NCI-H2227 treated with DMSO at 0.1 percent for 48 hours (cell line): ENCODE data around the gene BTBD6.

Experiments
- DNase-seq: peaks from one replicate; lab custom pipeline; 2025; lab: John Stamatoyannopoulos, UW

The BTBD6 gene

DNA sequence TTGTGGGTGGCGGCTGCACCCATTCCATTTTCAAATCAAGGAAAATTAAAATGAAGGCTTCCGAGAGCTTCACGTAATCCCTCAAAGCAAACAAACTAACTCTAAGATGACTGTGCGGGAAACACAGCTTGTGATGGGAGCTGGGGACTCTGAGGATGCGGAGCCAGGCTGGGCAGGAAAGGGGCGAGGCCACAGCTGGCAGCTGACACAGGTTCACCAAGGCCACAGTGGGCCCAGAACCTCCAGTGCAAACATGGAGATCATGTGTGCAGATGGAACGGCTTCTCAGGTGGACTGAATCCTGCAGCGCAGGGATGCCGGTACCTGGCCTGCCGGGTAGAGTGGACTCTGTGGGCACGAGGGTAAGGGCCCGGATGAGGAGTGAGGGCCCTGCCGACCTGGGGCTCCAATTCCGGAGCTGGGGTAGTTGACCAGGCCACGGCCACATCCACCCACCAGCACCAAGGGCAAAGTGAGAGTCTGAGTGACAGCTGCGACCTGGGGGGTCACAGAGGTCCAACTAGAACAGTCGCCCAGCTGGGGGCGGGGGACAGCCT is 19.2 kb upstream of the BTBD6 start:
- no peak for DNase-seq

DNA sequence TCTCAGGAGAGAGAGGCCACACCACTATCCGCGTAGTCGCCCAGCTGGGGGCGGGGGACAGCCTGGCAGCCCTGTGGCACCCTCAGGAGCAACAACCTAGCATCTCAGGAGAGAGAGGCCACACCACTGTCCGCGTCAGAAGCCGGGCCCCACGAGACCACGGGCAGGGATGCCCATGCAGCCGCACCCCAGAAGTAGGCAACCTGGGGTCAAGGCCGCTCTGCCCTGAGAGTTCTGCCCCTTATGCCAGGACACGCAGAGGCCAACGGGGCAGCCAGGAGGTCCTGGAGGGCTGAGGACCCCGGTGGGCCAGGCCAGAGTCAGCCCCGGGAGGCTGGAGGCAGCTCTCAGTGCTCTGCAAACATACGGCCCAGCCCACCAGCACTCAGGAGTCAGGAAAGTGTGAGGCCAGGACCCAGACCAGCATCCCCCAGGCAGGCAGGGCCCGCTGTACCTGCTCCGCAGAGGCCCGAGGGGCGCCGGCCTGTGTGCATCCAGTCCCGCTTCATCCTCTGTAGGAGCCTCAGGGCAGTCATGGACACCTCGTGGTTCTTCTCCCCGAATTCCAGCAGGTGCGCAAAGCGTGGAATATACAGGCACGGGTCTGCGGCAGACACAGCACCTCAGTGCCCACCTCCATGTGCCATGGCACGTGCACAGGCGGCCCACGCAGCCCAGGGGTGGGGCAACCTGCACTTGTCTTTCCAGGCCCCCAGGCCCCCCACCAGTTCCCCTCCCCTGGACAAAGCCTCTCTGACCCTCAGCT is 7.3 kb upstream of the BTBD6 start:
- no peak for DNase-seq

DNA sequence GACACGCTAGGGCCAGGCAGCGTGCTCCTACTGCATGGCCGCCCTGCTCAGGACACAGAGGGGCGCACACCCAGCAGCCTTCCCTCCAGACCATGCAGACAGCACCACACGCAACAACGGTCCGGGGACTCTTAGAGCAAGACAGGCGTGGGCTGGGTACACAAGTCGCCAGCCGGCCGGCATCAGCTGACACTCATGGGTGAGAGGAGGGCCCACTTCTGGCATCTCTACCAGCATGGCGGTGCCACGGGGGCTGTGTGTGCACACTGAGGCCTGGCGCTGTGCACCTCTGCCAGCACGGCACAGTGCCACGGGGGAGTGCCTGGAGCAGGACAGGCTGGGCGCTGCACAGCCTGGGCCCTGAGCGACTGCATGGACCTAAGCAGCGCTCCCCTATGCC is 6.7 kb upstream of the BTBD6 start:
- DNase-seq: no peak

DNA sequence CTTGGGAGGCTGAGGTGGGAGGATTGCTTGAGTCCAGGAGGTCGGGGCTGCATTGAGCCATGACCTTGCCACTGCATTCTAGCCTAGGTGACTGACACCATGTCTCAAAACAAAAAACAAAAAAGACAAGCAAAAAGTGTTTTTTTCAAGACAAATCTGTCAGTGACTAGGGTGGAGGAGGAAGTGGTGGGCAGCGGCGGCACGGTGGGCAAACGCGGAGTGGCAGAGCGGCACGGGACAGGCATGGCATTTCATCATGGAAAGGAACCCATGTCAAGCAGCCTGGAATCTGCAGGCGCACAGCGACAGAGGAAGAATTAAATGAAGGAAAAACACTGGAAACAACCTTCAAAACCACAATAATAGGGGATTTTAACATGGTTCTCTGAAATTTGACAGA is 4.0 kb upstream of the BTBD6 start:
- no peak for DNase-seq

DNA sequence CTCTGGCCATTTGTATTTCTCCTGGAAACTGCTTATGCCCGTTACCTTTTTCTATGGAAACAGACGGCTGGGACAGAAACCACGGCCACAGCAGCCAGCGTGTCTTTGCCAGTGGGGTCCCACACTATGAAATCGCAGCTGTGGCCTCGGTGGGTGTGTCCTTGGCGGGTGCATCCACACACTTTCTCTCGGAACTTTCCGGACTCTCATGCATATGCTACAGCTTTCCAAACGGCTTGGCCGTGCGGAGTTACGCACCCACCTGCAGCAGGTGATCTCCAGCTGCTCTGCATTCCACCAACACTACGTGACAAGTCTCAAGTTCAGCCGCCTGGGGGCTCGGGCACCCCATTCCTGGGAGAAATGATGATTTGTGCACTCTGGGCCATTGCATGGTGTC is 1.3 kb upstream of the BTBD6 start:
- no peak for DNase-seq

DNA sequence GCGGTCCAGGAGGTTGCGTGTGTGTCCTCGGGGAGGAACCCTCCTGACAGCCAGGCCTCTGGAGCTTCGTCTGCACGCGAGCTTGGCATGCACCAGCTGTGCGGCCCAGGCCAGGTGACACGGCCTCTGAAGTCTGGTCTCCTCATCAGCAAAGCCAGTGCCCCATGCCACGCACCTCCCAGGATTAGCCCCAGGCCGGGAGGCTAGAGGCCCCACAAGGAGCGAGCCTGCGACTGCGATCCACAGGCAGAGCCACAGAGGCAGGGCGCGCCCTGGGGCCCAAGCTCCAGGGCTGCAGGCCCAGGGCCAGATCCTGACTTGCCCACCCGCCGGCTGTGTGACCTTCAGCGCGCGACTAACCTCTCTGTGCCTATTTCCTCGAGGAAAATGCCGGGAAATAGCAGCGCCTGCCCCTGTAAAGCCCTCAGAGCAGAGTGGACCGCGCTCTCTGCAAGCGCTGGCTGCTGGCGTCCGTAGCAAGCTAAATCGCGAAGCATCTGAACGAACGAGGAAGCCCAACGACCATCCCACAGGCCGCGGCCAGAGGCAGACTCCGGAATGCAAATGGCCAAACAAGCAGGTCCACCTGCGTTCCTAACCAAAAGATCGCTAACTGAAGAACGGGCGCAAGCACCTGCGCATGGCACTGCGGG is 492 bp upstream of the BTBD6 start:
- no peak for DNase-seq

DNA sequence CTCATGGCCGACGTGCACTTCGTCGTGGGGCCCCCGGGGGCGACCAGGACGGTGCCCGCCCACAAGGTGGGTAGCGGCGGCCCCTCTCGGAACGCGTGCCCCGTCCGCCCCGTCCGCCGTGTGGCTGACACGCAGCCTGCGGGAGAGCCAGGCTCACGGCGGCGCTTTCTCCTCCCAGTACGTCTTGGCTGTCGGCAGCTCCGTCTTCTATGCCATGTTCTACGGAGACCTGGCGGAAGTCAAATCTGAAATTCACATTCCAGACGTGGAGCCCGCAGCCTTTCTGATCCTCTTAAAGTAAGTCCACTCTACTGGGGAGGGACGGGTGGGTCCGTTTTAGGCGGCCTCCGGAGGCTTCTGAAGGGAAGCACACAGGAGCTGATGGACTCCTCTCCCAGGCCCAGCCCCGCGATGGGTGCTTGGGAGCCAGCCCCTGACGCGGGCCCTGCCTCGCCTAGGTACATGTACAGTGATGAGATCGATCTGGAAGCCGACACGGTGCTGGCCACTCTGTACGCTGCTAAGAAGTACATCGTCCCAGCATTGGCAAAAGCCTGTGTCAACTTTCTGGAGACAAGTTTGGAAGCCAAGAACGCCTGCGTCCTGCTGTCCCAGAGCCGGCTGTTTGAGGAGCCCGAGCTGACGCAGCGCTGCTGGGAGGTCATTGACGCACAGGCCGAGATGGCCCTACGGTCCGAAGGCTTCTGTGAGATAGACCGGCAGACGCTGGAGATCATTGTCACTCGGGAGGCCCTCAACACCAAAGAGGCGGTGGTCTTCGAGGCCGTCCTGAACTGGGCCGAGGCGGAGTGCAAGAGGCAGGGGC is 1.1 kb downstream of the BTBD6 start:
- DNase-seq: no peak

DNA sequence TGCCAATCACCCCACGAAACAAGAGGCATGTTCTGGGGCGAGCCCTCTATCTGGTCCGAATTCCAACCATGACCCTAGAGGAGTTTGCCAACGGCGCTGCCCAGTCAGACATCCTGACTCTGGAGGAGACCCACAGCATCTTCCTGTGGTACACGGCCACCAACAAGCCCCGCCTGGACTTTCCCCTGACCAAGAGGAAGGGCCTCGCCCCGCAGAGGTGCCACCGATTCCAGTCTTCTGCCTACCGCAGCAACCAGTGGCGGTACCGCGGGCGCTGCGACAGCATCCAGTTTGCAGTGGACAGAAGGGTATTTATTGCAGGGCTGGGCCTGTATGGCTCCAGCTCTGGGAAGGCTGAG is 1.7 kb downstream of the BTBD6 start:
- no peak for DNase-seq

DNA sequence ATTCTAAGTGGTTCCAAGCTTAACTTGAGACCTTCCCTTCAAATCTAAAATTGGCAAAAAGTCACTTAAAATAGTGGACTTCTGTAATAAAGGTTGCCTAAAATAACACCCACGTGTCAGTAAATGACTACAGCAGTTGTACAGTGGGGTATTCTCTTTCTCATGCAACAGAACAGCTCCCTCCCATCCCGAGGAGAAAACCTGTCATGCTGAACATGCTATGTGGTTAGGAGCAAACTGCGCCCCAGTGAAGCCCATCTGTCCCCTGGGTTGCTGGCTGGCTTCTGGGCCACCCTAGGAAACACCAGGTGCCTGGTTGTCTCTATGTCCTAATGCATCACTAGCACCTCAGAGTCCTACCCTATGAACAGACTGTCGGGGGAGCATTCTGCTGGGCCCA is 2.7 kb downstream of the BTBD6 start:
- no peak for DNase-seq

DNA sequence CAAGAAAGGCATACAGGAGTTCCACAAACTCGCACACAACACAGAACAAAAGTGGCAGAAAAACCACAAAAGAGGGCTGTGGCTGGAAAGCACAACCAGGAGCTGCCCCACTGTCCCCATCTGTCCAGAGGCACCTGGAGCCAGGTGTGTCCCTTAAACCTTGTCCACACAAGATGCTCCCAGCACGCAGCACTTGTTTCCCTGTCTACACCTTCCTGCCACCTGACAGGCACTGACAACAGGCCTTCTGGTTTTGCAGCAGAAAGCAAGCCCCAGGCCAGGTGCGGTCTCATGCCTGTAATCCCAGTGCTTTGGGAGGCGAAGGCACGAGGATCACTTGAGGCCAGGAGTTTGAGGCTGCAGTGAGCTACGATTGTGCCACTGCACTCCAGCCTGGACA is 3.6 kb downstream of the BTBD6 start:
- no peak for DNase-seq

DNA sequence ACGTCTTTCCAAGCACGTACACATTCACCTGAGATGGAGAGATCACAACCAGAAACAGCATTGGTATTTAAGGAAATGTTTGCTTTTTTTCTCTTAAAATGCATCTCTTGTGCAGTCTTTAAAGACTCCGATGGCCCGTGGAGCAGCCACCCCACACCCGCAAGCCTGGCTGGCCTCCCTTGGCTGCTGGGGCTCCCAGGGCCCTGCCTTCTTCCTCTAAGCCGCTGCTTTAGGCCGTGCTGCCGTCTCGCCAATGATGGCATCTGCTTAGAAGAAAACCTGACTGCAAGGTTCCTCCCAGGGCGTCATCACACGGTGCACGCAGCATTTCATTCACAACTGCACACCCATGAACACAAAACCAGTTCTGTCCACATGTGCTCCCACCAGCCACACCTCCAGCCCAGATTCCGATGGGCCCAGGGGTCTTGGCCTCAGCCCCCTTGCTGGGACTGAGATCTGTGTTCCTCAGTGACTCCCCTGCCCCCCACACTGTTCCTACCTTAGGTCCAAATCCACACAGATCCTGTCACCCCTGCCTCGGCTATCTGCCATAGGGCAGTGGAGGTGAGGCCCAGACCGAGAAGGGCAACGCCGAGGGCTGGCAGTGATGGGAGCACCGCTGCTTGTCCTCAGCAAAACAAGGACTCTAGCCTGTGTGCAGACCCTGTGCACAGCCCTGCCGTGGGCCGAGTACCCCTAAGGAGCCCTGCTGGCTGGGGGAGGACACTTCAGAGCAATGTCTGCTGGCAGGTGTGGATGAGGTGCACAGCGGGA is 4.4 kb downstream of the BTBD6 start:
- DNase-seq: no peak

DNA sequence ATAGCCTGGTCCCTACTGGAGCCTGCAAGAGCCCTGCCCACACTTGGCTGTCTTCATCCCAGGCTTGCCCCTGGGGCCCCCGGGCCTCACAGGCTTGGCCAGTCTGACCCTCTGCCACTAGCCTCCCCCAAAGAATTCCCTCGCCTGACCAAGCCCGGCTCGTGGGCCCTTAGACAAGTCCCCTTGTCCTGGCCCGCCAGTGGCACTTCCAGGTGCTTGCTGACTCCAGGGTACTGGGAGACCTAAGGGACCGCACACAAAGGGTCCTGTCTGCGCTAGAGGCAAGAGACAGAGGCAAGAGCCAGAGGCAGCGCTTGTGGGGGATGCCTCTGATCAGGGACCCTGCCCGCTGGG is 5.0 kb downstream of the BTBD6 start:
- no peak for DNase-seq

DNA sequence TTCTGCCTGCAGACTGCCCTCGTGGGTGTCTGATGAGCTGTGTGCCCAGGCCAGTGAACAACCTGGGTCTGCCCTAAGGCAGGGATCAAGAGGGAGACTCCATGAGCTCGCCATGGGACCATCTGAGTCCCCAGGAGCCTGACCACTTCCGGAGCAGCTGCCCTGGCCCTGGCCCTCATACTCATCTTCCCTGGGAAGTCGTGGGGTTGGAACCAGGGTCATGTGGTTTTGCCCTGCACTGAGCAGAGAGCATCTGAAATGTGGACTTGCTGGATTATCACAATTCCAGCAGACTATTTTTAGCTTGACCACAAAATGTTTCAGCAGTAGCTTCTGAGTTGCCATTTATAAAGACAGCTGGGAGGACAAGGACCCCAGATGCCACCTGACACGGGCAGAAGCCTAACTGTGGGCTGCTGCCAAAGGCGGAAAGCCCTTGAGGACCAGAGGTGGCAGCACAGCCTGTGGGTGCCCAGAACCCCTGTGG is 6.7 kb downstream of the BTBD6 start:
- no peak for DNase-seq

DNA sequence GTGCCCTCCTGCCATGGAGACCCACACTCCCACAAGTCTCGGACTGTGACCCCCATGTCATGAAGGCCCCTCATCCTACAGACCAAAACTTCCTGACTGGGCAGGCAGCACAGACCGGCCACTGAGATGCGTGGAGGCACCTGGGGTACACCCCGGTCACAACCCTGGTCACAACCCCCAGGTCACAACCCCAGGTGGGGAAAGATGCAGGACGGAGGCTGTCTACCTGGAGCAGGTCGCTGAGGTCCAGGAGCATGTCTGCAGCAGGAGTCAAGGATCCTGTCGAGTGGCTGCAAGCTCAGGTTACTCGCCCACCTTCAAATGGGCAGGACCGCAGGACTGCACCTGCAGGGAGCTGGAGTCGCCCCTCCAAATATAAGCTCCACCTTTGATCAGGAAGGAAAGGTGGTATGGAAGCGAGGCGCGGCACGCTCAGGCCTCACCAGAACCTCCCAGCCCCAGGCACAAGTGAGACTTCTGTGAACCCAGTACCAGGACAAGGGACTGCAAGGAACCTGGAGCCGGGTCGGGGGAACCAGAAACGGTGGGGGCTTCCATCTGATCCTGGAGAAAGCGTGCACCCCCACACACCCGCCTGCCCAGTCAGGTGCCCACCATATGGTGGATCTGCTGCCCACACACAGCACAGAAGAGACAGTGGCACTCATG is 8.1 kb downstream of the BTBD6 start:
- DNase-seq: no peak

DNA sequence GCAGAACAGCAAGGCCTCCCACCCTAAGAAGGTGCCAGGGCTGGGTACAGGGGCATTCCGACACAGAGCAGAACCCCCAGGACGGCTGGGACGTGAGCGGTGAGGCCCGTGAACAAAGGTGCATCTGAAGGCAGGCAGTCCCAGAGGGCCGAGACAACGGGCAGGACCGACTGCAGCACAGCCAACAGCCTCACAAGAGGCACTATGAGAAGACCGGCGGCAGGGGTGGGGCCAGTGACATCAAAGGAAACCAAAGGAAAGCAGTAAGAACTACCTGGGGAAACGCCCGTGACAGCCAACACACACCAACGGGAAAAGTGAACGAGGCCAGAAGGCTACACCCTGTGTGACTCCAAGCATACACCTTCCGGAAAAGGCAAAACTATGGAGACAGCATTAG is 9.1 kb downstream of the BTBD6 start:
- DNase-seq: no peak

DNA sequence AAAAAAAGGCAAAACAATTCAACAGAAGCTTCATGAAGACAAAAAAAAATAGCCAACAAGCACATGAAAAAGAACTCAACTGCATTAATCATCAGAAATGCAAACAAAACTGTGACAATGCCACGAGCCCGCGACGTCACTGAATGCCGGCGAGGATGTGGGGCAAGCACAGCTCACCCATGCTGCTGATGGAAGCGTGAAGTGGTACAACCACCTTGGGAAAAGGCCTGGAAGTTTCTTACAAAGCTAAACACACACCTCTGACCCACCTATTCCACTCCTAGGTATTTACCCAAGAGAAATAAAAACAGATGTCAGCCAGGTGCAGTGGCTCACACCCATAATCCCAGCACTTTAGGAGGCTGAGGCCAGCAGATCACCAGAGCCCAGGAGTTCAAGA is 10.5 kb downstream of the BTBD6 start:
- no peak for DNase-seq

DNA sequence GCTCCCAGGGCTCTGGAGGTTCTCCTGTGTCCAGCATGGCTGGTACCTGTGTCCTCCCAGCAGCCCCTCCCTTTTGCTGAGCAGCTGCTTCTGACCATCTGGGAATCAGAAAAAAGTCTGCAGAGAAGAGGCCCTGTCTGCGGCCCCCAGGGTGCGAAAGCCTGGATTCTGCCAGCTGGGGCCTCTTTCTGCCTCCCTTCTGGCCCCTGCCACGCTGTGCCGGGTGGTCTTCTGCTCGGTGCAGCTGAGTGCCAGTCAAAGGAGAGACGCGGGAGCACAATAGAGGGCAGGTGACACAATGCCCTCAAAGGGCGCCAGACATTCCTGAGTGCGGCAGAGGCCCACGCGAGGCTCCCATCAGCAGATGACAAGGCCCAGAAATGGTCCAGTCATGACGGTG is 12.6 kb downstream of the BTBD6 start:
- no peak for DNase-seq

DNA sequence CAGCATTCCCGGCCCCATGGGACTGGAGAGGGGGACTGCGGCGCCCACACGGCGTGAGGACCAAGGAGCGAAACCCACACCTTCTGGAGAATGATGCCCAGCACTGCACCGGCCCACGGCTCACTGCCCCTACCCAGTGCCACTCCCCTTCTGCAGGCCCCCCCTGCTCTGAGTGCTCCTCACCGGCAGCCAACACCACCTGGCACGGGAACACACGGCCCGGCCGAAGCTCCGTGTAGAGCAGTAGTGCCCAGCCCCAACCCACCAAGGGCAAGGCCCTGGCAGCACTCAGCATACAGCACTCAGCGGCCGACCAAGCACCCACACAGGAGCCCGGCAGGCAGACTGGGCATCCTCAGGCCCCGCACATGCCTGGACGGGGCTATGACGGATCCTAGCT is 13.4 kb downstream of the BTBD6 start:
- no peak for DNase-seq

DNA sequence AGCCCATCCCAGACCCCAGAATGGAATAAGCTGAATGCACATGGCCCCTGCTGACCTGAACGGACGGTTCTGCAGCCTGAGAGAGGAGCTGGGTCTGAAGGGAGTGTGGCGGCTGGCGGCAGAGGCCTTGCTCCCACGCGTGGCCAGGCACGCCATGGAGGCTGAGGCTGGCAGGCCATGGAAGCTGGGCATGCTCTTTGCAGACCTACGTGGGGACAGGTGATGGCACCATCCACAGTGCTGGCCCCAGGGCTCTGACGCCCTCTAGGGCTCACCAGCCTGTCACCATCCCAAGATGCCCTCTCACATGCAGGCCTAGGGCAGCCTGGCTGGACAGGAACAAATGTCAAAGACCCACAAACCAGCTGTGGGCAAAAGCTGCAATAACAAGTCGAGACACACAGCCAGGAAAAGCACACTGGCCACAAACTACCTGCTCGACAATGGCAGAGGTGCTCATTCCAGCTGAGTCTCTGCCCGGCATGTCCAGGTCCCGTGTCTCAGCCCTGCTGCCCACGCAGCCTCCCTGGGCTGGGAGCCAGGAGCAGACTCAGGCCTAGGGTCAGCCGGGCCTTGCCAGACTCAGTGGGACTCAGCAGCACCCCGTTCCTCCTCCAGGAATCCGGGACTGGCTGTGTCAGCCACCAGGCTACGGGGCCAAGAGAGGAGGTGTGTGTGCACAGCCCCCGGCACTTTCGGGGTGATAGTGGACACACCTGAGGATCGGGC is 19.7 kb downstream of the BTBD6 start:
- no peak for DNase-seq

DNA sequence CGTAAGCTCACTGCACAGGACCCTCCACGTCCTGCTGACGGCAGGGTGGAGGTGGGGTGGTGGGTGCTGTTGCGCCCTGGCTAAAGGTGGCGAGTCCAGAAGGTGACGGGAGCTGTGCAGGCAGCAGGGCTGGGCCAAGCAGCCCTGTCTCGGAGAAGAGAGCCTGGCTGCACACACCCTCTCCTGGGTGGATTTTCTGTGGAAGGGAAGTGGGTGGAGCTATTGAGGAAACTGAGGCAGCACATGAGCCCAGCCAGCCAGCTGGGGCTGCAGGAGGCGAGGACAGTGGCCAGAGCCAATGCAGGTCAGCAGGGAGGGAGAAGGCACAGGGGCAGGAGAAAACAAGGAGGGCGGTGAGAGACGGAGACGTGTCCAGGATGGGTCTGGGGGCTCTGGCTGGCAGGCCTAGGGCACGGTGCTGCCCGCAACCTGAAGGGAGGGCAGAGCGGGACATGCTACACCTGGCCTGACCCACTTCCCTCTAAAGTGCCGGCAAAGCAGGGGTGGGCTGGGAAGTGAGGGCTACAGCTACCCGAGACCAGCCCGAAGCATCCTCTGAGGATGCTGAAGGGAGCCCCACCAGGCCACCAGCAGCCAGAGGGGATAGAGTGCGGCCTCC is 20.5 kb downstream of the BTBD6 start:
- DNase-seq: no peak
